ENCODE results near the gene FIS1.
"Not testable (repeated sequence)": the region's sequence is repeated elsewhere in the genome, so short reads cannot be mapped to it uniquely, and the experiment has no call there.

Gene FIS1

DNA sequence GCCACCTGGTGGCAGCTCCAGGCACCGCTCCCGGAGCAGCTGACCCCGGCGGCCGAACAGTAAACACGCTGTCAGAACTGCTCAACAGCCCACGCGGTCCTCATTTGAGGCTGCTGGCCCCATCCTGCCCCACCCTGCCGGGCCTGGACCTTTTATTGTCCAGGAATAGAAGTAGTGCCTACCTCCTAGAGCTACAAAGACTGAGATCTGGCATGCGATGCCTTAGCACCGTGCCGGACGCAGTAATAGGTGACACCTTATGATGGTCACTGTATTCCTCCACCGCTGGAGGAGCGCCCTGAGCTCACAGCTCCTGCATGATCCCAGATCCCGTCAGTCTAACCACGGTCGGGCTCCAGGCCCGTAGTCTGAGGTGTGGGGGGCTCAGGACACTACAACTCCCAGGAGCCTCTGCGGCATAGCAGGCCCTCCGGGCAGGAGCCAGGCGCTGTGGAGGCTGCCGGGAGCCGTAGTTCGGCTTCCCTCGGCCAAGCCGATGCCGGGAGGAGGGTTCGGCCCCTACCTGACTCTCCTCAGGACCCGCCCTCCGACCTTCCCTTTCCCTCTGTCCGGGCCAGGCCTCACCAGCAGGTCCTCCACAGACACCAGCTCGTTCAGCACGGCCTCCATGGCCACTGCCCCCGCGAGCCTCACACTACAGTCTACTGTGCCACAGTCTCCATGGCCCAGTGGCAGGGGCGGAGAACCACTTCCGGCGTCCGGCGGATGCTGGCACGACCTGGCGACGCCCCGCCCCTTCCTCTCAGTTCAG lies at the start of gene FIS1:
Gene FIS1, minus strand, starts transcription at position 707 of the 772 bp plus-strand sequence. Its CDS starts 77 bp downstream, at position 630.
- DNase-seq, result peak; percentile 60 to 100 (median 96)

- no peak for DNase-seq
These were observed 49.4 kb upstream of the FIS1 start for GRCh38 chr7:101294039-101294831.

- DNase-seq, result not testable (repeated sequence)
These were observed 48.5 kb upstream of the FIS1 start for GRCh38 chr7:101293069-101294021.

GRCh38 chr7:101292566-101292965 lies 47.7 kb upstream of the FIS1 start:
- not testable (repeated sequence) for DNase-seq

DNA sequence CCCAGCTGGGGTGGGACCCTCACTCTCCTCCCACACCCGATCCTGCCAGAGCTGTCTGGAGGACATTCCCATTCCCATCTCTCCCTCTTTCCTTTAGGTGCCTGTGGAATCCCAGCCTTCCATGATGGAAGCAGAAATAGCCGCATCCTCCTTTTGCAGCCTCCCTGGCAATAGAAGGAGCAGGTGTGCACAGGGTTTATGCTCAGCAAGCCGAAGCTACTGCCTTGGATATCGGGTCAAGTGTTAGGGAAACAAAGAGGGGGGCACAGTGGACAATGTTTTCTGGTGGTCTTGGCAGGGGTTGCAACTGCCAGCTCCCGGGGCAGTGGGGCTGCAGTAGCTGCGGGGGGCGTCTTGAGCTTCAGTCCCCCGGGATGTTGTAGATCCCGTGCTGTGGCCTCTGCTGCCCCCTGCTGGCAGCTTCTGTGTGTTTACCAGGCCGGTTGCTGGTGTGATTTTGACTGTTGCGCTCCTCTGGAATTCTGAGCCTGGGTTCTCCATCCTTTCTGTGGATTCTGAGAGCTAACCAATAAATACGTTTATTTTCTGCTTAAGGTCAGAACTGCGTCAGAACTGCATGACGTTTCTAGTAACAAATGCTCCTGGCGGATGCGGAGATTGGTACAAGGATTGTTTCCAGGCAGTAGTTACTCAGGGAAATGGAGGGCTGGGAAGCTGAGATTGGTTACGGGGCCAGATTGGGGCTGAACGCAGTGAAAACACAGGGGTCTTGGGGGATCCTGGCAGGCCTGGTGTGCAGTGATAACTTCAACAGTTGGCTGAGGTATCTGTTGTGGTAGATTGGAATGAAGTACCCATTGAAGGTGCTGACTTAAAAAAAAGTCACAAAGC lies 45.5 kb upstream of the FIS1 start:
- peak in 53 of 58 donors; percentile 5 to 82 (median 35) for DNase-seq

DNA sequence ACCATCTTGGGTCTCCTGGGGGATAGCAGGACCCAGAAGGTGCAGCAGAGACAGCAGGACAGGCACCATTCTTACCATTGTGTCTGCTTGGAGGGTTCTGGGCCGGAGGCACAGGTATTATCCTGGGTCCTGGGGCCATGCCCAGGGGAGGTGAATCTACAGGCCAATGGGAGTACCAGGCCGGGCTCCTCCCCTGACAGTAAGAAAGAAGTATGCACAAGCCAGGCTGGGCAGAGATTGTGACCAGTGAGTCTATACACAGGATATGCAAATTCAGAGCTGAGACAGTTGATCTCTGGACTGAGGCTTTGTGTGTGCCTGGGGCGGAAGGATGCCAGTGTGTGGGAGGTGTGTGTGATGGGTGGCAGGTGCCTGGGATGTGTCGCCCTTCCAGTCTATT lies 44.8 kb upstream of the FIS1 start:
- not testable (repeated sequence) for DNase-seq

DNA sequence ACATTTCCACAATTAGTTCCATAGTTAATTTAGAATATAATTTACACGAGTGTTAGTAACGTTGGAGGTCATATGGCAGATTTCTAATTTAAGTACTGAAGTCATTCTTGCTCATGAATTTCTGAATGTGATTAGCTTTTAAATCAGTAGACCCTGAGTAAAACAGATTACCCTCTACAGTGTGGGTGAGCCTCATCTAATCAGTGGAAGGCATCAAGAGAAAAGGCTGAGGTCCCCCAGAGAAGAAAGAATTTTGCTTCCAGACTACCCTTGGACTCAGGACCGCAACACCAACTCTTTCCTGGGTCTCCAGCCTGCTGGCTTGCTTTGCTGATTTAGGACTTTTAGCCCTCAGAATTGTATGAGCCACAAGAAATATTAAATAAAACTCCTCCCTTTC lies 43.6 kb upstream of the FIS1 start:
- no peak for DNase-seq

- no peak for DNase-seq
These were observed 42.2 kb upstream of the FIS1 start for GRCh38 chr7:101287032-101287431.

GRCh38 chr7:101285880-101286279 lies 41.0 kb upstream of the FIS1 start:
- not testable (repeated sequence) for DNase-seq

DNA sequence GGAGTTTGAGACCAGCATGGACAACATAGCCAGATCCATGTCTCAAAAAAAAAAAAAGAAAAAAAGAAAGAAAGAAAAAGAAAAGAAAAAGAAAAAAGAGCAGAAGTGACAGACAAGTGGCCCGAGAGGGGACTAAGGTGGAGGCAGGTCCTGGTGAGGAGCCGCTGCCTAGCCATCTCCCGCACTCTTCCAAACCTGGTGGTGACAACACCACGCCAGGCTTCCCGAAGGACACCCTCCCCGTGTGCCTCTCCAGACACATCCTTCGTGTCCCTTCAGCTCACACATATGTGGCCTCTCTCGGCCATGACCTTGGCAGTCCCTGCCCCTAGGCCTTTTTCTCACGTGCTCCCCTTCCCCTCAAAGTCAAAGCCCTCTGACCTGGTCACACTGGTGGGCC lies 40.3 kb upstream of the FIS1 start:
- DNase-seq, result no peak

DNA sequence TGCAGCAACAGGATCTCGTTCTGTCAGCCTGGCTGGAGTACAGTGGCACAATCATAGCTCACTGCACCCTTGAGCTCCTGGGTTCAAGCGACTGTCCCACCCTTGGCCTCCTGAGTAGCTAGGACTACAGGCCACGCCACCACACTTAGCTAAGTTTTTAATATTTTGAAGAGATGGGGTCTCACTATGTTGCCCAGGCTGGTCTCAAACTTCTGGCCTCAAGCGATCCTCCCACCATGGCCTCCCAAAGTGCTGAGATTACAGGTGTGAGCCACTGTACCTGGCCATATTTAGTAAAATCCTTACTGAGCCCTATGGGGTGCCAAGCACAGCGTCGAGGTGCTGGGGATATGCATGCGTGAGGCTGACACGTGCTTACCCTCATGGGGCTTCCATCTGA lies 36.0 kb upstream of the FIS1 start:
- not testable (repeated sequence) for DNase-seq

DNA sequence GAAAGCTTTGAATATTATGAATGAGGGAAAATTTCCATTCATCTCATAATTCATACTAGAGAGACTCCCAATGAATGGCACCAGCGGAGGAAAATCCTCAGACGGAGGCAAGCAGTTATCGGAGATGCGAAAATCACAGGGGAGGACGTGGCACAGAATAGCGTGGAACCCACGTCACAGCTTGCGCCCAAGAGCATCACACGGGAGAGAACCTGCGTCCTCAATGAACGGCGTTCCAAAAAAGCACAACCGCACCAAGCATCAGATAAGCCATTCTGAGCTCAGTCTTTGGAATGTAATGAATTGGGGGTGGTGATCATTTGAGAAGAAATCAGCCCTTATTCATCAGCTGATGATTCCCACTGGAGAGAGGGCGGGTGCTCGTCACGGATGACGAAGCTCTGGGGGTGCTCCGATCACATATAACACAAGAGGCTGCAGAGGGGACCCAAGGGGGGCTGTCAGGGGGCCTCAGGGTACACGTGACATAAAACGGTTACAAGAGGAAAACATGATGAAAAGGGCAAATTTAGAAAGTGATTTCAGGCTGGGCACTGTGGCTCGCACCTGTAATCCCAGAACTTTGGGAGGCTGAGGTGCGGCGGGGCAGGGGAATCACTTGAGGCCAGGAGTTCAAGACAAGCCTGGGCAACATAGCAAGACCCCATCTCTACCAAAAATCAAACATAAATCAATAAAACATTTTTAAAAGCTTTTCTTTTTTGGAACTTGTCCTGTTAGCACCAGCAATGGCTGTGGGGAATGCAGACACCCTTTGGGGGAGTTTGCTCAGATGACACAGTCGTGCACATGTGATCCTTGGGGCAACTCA lies 33.8 kb upstream of the FIS1 start:
- DNase-seq, result peak in 5 of 58 donors; percentile 7 to 38 (median 8)

DNA sequence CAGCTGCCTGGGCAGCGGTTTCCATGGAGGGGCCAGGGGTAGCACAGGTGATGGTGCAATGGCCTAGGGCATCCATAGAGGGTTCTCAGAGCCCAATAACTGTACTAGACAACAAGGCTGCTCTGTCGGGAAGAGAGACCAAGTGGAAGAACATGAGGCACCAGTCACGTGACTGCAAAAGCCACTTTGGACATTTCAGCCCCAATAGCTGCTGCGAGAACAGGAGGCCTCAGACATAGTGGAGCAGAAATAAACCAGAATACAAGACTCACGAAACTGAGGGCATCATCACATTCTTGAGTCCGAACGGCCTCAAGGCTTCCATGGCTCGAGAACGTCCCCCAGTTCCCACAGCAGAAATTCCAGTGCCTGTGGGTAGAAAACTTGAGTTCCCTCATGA lies 32.3 kb upstream of the FIS1 start:
- no peak for DNase-seq

DNA sequence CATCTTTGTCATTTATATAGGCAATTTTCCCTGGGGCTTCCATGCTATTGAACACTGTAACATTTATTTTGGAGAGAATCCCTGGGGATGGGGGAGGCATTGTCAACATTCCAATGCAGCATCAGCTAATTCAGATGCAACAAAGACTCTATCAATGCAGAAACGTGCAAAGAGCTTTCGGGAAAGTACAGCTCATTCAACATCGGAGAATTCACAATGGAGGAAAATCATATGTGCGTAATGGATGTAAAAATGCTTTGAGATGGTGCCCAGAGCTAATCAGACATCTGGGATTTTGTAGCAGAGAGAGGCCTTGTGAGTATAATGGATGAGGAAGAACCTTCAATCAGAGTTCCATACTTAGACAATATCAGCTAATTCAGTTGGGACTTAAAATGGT lies 28.3 kb upstream of the FIS1 start:
- DNase-seq, result peak in 3 of 58 donors; percentile 2 to 30 (median 19)

DNA sequence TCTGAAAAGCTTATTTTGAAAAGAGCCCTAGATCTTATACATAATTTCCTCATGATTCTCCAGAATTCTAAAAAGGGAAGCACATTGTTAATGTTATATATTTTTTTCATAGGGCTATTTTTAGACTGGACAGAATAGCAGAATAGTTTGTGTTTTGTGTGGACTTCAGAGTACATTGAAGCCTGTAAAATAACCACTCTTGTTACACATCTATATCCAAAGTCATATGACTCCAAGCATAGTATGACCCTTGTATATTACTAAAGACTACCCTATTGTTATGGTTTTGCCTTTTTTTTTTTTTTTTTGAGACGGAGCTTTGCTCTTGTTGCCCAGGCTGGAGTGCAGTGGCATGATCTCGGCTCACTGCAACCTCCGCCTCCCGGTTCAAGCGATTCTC lies 26.1 kb upstream of the FIS1 start:
- peak in 1 of 58 donors; percentile 19 for DNase-seq

DNA sequence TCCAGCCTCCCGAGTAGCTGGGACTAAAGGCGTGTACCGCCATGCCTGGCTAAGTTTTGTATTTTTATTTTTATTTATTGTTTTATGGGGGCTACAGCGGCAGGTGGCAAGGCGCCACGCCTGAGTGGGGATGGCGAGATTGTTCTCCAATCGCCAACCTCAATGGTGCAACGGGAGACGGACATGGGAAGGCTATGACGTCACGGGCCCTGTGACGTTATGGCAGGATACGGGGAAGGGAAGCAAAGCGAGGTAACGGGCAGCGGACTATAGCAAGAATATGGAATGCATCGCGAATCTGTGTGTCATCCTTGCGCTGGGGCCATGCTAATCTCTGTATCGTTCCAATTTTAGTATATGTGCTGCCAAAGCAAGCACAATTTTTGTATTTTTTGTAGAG lies 24.8 kb upstream of the FIS1 start:
- DNase-seq, result no peak

DNA sequence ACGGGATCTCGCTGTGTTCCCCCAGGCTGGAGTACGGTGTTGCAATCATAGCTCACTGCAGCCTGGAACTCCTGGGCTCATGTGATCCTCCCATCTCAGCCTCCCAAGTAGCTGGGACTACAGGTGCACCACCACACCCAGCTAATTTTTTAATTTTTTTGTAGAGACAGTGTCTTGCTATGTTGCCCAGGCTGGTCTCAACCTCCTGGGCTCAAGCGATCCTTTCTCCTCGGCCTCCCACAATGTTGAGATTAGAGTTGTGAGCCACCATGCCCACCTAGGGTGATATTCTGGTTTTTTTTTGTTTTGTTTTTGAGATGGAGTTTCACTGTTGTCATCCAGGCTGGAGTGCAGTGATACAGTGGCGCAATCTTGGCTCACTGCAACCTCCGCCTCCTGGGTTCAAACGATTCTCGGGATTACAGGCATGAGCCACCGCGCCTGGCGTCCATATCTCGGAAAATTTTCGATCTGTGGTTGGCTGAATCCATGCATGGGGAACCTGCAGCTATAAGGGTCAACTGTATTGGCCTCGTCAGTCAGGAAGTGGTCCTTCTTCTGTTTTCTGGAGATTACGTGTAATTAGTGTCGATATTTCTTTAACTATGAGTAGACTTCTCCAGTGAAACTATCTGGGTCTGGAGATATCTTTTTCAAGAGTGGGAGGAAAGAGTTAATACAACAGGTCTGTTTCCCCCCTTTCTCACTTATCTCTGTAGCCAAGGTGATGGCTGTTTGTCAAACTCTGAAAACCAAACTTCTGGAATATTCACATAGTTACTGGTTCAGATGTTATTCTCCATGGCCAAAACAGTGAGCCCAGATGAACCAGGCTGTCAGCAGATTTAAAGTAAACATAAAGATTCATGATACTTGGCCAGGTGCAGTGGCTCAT lies 21.0 kb upstream of the FIS1 start:
- no peak for DNase-seq

DNA sequence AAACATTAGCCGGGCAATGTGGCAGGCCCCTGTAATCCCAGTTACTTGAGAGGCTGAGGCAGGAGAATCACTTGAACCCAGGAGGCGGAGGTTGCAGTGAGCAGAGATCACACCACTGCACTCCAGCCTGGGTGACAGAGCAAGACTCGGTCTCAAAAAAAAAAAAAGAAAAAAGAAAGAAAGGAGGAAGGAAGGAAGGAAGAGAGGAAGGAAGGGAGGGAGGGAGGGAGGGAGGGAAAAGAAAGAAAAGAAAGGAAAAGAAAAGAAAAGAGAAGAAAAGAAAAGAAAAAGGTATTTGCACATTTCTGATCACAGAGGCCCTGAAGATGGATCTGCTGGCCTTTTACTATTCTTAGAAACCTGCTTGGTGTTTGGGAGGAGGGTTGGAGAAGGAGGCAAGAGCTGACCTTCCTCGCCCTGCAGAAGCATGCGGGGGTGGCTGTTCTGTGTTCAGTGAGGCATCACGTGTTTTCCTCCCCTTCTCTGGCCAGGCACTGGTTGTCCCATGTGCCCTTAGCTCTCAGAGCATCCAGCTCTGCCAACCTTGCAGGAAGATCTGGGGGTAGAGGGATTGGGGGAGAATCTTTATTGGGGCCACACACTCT lies 19.3 kb upstream of the FIS1 start:
- DNase-seq, result not testable (repeated sequence)
